AG09309 (cell line): ENCODE measurements around the gene NUDT3.

Source experiments
- DNase-seq: peaks from one replicate; pipeline ENCODE4 v3.0.0-alpha.2; 2010; ENCODE audit warnings: low read depth
- H3K4me3 ChIP-seq: 2 replicates; pipeline ENCODE4 v1.5.1; 2011; ENCODE audit warnings: mild to moderate bottlenecking, low read depth, low read length, moderate library complexity; ENCODE audit not compliant: control insufficient read depth
- TF ChIP-seq, protein P1 (sequence below): IDR thresholded peaks from 2 replicates; pipeline ENCODE4 v1.5.1; 2011; ENCODE audit warnings: mild to moderate bottlenecking, low read depth, low read length, inconsistent platforms; ENCODE audit not compliant: insufficient read depth, control insufficient read depth; ENCODE audit errors: missing control alignments

The NUDT3 gene

GRCh38 chr6:34302929-34303328 lies 89.5 kb downstream of the NUDT3 start:
- no peak for DNase-seq
- TF ChIP-seq, protein P1, sequence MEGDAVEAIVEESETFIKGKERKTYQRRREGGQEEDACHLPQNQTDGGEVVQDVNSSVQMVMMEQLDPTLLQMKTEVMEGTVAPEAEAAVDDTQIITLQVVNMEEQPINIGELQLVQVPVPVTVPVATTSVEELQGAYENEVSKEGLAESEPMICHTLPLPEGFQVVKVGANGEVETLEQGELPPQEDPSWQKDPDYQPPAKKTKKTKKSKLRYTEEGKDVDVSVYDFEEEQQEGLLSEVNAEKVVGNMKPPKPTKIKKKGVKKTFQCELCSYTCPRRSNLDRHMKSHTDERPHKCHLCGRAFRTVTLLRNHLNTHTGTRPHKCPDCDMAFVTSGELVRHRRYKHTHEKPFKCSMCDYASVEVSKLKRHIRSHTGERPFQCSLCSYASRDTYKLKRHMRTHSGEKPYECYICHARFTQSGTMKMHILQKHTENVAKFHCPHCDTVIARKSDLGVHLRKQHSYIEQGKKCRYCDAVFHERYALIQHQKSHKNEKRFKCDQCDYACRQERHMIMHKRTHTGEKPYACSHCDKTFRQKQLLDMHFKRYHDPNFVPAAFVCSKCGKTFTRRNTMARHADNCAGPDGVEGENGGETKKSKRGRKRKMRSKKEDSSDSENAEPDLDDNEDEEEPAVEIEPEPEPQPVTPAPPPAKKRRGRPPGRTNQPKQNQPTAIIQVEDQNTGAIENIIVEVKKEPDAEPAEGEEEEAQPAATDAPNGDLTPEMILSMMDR: no peak
- H3K4me3 ChIP-seq: no peak overlapping the region

DNA sequence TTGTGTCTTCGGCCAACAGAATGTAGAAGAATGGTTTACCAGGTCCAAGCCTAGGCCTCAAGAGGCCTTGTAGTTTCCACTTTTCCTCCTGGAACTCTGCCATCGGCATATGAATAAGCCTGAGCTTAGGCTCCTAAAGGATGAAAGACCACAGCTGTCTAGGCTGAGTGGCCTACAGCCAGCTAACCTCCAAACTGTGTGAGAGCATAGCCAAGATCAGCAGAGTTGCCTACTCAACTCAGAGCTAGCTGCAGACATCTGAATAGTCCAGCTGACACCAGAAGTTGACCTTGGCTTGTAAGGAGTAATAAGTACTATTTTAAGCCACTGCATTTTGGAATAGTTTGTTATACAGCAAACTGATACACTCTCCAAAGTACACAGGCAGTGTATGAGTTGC lies 91.1 kb downstream of the NUDT3 start:
- TF ChIP-seq, protein P1: no peak
- H3K4me3 ChIP-seq: no peak overlapping the region
- DNase-seq: no peak

DNA sequence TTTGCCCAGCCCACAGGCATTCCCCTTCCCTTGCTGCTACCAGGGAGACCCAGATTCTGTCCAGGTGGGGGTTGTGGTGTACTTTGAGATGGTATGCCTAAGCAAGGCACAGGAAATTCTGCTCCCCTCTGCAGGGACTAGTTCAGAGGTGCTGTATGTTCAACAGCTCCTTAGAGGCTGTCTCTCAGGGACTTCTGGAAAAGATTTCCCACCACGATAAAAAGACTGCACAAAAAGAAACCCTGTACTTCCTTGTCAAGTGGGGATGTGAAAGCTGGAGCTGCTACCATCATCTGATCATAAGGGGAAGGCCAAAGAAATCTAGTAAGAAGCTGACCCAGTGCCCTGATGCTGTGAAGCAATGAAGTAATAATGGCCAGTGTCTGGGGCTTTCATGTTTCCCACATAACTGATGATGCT lies 92.1 kb downstream of the NUDT3 start:
- no peak for DNase-seq
- no peak overlapping the region for H3K4me3 ChIP-seq

GRCh38 chr6:34298941-34299340 lies 93.5 kb downstream of the NUDT3 start:
- H3K4me3 ChIP-seq: no peak overlapping the region
- TF ChIP-seq, protein P1: no peak
- no peak for DNase-seq

More for the DNA sequence above, 92.1 kb downstream of the NUDT3 start:
- TF ChIP-seq, protein P1: no peak

DNA sequence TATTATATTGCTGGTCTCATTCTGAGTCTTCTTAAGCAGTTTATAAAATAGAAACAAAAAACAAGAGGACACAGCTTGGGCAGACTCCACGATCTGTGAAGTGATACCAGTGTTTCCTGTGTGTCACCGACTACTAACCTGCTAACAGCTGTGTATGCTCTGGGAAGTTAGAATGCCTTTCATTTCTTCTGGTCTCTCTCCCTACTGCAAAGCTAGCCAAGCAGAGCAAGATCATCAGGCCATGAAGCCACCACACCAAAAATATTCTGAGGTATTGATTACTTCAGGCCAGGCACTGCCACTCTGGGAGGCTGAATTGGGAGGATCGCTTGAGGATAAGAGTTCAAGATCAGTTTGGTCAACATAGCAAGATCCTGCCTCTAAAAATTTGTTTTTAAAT lies 96.7 kb downstream of the NUDT3 start:
- H3K4me3 ChIP-seq: no peak overlapping the region
- TF ChIP-seq, protein P1: no peak
- no peak for DNase-seq

DNA sequence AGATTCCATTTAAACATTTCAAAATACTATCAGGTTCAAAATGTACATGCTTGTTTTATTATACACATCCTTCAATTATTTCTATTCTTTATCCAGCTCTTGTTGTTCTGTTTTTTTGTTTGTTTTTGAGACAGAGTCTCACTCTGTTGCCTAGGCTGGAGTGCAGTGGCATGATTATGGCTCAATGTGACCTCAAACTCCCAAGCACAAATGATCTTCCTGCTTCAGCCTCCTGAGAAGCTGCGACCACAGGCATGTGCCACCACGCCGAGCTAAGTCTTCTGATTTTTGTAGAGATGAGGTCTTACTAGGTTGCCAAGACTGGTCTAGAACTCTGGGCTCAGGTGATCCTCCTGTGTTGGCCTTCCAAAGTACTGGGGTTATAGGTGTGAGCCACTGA lies 99.5 kb downstream of the NUDT3 start:
- TF ChIP-seq, protein P1: no peak
- DNase-seq: no peak
- no peak overlapping the region for H3K4me3 ChIP-seq

- no peak for DNase-seq
- TF ChIP-seq, protein P1: no peak
- H3K4me3 ChIP-seq: no peak overlapping the region
Observed at GRCh38 chr6:34289137-34289536, 103.3 kb downstream of the NUDT3 start.
